Measurements from ENCODE around the gene GPR179.

The GPR179 gene

GRCh38 chr17:38345743-38346142 is 2.0 kb upstream of the GPR179 start:
- DNase-seq = no peak

DNA sequence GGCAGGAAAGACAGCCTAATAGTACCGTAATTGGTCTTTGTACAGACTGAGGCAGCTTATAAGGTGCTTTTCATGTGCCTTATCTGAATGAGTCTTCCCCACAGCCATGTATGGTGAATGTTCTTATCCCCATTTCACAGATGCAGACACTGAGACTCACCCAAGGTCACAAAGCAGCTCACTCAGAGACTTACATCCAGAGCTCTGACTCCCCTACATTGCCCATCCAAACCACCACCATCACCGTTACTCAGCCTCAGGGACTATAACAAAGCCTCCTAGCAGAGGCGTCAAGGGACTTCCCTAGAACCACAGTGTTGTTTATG is 627 bp upstream of the GPR179 start:
- DNase-seq = no peak

GRCh38 chr17:38342886-38343607 is 709 bp downstream of the GPR179 start:
- DNase-seq = no peak

GRCh38 chr17:38341035-38341721 is 2.6 kb downstream of the GPR179 start:
- DNase-seq = peak; percentile 62

DNA sequence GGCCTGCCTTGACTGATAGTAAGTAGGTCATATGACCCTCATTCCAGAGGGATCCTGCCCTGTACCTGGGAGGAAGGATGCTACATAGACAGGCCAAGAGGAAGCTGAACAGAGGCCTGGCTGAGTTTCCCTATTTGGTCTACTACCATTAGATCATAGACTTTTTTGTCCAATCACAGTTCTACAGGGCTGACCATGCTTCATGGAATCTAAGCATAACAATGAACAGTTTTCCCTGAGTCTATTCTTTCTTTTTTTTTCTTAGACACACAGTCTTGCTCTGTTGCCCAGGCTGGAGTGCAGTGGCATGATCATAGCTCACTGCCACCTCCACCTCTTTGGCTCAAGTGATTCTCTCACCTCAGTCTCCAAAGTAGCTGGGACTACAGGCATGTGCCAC is 3.9 kb downstream of the GPR179 start:
- DNase-seq = no peak

DNA sequence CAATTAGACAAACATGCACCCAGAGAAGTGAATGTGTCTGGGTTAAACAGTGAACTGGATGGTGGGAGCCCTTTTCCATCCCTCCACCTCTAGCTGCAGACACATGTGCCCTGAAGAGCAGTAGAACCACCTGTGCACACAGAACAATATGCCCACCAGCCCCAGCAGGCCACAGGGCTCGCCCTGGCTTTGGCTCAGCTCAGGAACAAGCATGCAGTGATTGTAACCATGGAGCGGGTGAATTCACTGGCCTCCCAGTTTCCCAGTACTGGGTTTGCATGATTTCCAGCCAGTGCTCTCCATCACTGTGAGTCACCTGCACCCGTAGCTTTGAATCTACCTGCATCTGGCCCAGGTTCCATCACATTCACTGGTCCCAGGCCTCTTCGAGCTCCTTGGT is 5.2 kb downstream of the GPR179 start:
- DNase-seq = no peak

DNA sequence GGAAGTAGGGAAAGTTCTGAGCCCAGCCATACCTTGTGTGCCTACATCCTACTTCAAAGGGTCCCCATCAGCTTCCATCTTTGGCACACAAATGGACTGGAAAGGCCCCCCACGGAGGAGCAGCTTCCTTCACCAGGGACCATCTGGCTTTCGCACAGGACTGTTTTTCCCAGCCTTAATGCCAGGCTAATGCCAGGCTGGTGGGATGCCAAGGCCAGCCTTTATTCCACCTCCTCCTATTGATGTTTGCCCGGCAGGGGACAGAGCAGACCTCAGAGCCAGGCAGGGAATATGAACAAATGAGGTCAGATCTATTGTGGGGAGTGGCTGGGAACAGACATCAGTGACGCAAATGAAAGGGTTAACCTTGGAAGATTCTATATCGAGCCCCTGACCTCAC is 5.7 kb downstream of the GPR179 start:
- no peak for DNase-seq

- no peak for DNase-seq
These were observed 6.9 kb downstream of the GPR179 start for GRCh38 chr17:38336838-38337237.

DNA sequence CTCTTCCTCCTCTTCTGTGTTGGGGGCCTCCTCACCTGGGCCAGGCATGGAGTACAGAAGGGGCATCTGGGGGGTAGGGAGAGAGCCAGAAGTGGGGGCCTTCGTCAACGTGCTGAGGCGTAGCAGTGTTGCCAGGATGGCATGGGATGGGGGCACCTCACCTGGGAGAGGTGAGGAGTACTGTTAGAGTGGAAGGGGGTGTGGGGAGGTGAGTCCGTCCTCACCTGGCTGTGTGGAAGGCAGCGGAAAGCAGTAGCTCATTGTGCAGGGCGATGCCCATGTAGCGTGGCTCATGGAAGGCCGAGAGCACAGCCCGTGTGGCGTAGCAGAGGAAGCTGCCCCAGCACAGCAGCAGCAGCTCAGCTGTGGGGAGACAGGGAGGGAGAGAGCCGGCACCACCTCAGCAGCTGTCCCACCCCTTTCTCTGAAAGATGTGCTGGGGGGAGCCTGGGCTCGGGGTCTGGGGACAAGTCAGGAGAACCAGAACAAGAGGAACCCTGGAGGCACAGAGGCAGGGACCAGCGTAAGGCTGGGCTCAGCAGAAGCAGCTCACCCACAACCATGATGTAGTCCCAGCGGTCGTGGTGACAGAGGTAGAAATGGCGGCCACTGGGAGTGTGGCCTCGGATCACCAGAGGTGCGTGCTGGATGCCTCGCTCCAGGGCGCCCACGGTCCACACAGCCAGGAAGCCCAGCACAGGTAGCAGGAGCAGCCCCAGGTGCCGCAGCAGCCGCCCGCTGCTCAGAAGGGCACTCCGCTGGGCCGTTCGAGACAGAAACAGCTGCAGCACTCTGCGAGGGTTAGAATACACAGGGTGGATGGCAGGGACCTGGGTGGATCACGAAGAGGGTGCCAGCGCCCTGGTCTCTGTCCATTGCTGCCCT is 9.0 kb downstream of the GPR179 start:
- no peak for DNase-seq

DNA sequence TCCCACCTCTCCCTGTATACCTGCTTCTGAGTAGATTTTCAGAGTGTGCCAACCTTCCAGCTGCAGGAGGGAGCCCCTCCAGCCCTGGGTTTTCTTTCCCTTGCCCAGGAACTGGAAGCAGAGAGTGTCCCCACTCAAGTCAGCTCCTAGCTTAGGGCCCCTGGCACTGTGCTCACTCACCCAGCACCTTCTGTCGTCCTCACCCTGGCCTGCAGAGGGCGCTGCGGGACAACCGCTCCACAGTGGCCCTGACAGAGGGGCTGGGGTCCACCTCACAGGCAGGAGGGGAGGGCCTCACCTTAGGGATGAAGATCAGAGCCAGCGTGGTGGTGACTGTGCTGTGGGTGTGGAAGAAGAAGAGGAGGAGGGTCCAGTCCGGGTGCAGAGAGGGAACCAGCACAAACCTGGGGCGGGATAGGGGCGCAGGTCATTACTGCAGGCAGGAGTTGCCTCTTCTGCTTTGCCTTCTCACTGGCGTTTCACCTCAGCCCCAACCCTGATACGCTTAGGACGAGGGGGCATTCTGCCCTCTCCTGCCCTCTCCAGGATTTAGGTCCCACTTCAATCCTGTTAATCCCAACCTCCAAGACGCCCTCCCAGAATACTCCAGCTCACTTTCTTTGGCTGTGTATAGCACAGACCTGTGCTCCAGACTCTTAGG is 10.0 kb downstream of the GPR179 start:
- DNase-seq = peak; percentile 20

DNA sequence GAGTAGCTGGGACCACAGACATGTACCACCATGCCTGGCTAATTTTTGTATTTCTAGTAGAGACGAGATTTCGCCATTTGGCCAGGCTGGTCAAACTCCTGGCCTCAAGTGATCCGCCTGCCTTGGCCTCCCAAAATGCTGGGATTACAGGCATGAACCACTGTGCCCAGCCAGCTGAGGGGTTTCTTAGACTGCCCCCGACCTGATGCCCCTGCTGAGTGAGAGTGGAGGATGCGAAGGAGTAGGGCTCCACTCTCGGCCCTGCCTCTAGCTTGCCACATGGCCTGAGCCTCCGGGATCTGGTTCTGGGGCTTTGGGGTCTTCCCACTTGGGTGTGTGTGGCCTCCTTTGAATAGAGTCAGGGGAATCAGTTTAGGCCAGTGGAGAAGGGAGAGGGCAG is 11.0 kb downstream of the GPR179 start:
- no peak for DNase-seq

DNA sequence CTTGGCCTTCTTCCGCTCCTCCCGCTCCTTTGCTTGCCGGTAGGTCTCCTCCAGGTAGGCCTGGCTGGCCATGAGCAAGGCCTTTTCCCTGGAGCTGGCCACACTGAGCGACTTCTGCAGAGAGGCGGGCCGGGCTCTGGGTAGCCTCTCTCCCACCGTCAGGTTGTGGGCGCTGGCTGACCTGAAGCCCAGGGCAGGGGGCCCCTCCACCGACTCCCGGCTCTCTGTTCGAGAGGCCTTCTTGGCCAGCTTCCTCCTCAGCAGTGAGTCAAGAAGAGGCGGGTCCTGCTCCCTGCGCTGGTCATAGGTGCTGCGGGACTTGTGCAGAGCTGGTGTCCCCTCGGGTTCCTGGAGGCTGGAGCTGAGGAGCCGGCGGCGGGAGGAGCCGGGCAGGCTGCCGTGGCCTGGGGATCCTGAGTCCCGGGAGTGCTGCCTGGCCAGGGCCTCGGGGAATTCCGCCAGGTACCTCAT is 12.8 kb downstream of the GPR179 start:
- DNase-seq = no peak

DNA sequence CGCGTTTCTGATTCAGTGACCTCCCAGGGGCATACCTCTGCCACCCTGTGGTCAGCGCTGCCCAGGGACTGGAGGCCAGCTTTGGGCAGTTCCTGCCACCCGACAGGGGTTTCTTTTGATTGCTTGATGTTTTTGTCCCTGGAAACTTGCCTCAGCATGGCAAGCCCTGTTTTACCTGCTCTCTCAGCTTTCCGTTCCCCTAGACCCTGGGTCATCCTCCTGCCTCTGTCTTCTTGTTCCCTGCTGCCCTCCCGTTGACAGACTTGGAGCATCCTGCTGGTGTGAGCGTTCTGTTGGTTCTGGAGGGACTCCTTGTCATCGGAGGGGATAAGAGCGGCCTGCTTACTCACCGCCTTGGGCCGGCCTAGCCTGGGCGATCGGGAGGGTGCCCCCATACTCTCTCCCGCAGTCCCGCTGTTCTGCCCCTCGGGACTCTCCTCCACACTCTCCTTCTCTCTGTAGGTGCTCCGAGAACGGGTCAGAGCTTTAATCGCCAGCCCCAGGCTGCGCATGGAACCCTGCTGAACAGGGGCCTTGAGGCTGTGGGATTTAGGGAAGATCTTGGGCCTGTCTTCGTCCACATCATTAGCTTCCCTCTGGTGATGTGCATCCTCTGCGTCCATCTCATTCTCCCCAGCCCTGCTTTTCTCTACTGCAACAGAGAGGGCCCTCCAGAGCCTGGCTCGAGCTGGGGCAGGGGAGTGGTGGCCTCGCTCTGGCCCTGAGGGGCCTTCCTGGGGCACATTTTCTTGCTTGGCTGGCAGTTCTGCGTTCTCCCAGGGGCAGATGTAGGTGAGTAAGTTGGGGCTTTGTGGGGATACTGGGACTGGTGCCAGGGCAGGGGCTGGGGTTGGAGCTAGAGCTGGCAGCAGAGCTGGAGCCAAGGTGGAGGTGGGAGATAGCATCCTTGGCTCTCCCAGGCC is 13.7 kb downstream of the GPR179 start:
- DNase-seq = no peak

DNA sequence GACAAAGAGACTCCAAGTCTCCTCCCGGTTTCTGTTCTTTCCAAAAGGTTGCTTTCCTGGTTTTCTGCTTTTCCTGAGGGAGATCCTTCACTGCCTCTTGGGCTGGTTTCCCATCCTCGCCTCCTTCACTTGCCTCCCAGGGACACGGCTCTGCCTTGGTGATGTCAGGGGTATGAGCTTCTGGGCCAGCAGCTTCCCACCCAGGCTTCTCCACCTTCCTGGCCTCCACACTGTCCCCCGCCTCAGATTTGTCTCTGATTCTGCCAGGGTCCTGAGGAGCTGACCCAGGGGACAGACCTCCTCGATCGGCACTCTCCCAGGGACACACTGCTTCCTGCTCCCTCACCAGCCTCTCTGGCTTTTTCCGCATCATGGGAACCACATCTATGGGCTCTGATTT is 14.5 kb downstream of the GPR179 start:
- DNase-seq = no peak

DNA sequence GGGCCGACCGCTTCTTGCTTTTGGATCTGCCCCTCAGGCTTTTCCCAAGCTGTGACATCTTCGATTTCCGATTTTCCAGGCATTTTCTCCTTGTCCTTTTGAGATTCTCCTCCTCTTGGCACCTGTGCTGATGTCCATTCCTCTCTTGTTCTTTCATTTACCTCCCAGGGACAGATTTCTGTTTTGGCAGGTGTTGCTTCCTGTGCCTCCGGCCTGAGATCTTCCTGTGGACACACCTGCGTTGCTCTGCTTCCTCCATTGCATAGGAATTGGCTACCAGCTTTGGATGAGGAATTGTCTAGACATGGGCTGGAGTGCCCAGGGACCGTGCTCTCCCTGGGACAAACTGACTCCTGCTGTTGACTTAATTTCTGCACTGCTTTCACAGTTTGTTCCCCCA is 15.1 kb downstream of the GPR179 start:
- DNase-seq = no peak

GRCh38 chr17:38327936-38328335 is 15.8 kb downstream of the GPR179 start:
- DNase-seq = no peak

DNA sequence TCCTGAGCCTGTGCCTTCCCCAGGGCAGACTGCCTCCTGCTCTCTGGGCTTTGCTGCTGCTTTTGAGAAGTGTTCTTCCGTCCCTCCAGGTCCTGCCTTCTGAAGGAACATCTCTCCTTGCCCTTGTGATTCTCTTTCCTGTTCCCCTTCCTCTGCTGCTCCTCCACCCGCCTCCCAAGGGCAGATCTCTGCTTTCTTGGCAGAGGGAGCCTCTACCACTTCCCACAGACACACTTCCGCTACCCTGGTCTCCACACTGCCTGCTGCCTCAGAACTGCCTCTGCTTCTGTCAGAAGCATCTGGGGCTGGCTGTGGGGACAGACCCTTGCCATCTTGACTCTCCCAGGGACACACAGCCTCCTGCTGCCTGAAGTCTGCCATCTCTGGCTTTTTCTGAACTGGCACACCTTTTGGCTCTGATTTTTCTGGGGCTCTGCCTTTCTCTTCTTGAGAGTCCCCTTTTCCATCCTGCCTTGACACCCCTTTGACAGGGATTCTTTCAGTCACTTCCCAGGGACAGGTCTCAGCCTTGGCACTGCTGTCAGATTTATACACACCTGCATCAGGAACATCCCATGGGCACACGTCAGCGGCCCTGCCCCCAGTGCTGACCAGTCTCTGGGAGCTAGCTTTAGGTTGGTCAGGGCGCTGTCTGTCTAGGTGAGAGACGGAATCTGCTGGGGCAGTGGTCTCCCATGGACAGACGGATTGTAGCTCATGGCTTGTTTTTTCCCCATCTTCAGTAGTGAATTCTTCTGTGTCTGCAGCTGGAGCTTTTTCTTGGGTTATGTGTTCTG is 16.6 kb downstream of the GPR179 start:
- peak; percentile 73 for DNase-seq

DNA sequence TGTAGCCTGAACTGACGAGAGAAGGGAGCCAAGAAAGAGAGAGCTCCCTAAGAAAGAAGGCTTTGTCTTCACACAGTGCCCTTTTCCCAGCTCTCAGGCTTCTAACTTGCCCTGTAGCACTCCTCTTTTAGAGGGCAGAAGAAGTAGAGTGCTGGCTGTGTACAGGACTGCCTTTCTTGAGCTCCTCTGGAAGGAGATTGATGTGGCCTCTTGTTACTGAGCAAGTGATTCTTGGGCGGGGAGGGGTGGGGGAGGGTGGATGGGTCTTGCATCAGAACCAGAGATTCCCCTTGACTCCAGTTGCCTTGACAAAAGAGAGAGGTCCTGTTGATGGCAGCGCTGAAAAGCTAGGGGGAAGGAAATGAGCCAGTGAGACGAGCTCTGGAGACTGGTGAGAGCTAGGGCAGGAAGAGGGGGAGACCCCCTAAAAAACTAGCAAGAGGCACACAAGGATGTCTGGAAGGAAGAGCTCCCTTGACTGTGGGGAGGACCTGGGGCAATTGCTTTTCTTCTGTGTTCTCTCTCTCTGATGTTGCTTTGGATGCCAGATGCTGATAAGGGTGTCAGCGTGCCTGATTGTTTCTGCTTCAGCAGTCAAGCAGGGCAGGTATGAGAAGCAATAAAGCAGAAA is 18.4 kb downstream of the GPR179 start:
- DNase-seq = no peak

DNA sequence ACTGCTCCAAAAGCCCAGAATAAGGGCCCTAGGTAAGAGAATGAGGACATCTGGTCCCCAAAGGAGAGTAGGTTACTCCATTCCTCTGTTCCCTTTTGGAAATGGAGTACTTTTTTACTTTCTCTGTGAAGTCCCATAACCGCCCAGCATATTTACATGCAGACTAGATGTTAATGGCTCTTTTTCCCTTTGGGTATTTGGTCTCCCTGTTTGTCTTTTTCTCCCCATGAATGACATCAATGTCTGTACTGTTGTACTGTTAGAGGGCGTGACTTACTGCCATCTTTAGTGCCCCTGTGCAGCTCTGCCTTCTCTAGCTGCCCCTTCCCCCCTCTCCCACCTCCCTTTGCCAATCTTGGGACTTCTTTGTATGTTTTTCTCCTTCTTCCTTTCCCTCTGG is 19.0 kb downstream of the GPR179 start:
- DNase-seq = no peak

- DNase-seq = no peak
These were observed 19.5 kb downstream of the GPR179 start for GRCh38 chr17:38324141-38324697.
